ENCODE results near the gene DCHS2.

The DCHS2 gene

DNA sequence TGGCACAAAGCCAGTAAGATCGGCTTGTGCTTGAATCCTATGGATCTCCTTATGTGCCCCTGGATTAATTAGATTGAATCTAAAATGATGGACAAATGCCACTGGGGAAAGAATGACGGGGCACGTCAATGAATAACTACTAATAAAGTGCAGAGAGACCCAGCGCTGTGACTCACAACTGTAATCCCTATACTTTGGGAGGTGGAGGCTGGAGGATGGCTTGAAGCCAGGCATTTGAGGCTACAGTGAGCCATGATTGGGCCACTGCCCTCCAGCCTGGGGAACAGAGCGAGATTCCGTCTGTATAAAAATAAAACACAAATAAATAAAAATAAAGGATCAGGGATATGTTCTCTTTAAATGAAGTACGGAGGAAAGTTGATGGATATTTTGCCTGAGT lies 179.4 kb downstream of the DCHS2 start:
- Histone ChIP-seq H3K9ac (ENCODE audit: low read depth, low read length, poor library complexity) (no peak overlapping the region), H2BK5ac (ENCODE audit: low read length) (no peak overlapping the region)
- no CpG with 5 or more reads among the region's 7 CpGs for WGBS, 2 donors (ENCODE audit: extremely low coverage in 2 of 2, insufficient read length in 2 of 2, insufficient replicate concordance in 1 of 2)

DNA sequence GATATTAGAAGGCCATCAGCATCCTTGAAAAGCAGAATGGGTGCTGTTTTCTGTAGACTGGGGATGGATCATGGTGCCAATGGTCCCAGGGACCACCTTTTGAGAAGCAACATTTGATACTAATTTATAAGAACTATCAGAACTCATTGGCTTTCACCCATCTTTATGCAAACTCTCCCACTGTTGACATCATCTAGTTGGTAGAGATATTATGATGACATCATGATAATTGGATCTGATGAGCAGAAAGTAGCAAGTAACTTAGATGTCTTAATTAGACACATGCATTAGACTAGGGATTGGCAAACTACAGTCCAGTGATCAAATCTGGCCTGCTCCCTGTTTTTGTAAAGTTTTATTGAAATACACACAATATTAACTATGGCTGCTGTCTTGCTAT lies 181.0 kb downstream of the DCHS2 start:
- H3K4me3 ChIP-seq (ENCODE audit: low read length in 2 of 2), result no peak overlapping the region
- no peaks in the 10 kb centered on the region for H3K79me1 ChIP-seq (ENCODE audit: low read depth, low read length)
- H3K9me3 ChIP-seq (replicated peaks in 1 of 2; ENCODE audit: control insufficient read depth in 2 of 2, insufficient read depth in 1 of 2, low read depth in 1 of 2, low read length in 2 of 2), result peaks cover 0 to 2% of the 10 kb centered on the region in 2 donors
- H3K23ac ChIP-seq (ENCODE audit: low read depth, low read length, poor library complexity), result no peak overlapping the region
- H4K91ac ChIP-seq (ENCODE audit: low read depth, low read length, poor library complexity), result no peak overlapping the region
- no peak overlapping the region for H2AFZ ChIP-seq (ENCODE audit: low read length)
- H3K27me3 ChIP-seq (ENCODE audit: control insufficient read depth in 3 of 3, insufficient read depth in 3 of 3, low read depth in 1 of 3, low read length in 3 of 3), result no peaks in the 10 kb centered on the region
- H3K27ac ChIP-seq (replicated peaks; ENCODE audit: low read length), result no peak overlapping the region
- H3K36me3 ChIP-seq (replicated peaks in 1 of 2; ENCODE audit: control insufficient read depth in 2 of 2, insufficient read depth in 2 of 2, low read length in 2 of 2), result no peaks in the 10 kb centered on the region
- no peak for DNase-seq (ENCODE audit: low spot score)
- H3K4me1 ChIP-seq (ENCODE audit: control insufficient read depth in 2 of 2, insufficient read depth in 1 of 2, low read depth in 1 of 2, low read length in 2 of 2), result peaks cover 0 to 2% of the 10 kb centered on the region in 2 donors
- no peak overlapping the region for H2BK5ac ChIP-seq (ENCODE audit: low read length)
- no peak overlapping the region for H4K8ac ChIP-seq (ENCODE audit: low read depth, low read length)
- H3K18ac ChIP-seq (ENCODE audit: low read length), result no peak overlapping the region
- H3K14ac ChIP-seq (ENCODE audit: low read length), result no peak overlapping the region
- no peak overlapping the region for H3K4ac ChIP-seq (ENCODE audit: low read length)
- H2BK15ac ChIP-seq (ENCODE audit: low read length), result no peak overlapping the region
- H2BK12ac ChIP-seq (ENCODE audit: low read length), result no peak overlapping the region
- no peak overlapping the region for H3K9ac ChIP-seq (ENCODE audit: low read depth, low read length, poor library complexity)
- no peak overlapping the region for H2AK5ac ChIP-seq (ENCODE audit: low read depth, low read length)
- H2BK120ac ChIP-seq (ENCODE audit: low read depth, low read length), result no peak overlapping the region
- H3K4me2 ChIP-seq (ENCODE audit: insufficient read depth, low read length, poor library complexity, severe bottlenecking), result no peak overlapping the region

More for the DNA sequence above, 179.4 kb downstream of the DCHS2 start:
- Histone ChIP-seq H3K4ac (ENCODE audit: low read length) (no peak overlapping the region), H3K18ac (ENCODE audit: low read length) (no peak overlapping the region), H3K36me3 (replicated peaks in 1 of 2; ENCODE audit: control insufficient read depth in 2 of 2, insufficient read depth in 2 of 2, low read length in 2 of 2) (no peaks in the 10 kb centered on the region), H4K8ac (ENCODE audit: low read depth, low read length) (no peak overlapping the region), H3K4me1 (ENCODE audit: control insufficient read depth in 2 of 2, insufficient read depth in 1 of 2, low read depth in 1 of 2, low read length in 2 of 2) (peaks cover 0 to 2% of the 10 kb centered on the region in 2 donors), H3K27ac (replicated peaks; ENCODE audit: low read length) (no peak overlapping the region), H3K27me3 (ENCODE audit: control insufficient read depth in 3 of 3, insufficient read depth in 3 of 3, low read depth in 1 of 3, low read length in 3 of 3) (no peaks in the 10 kb centered on the region), H2BK120ac (ENCODE audit: low read depth, low read length) (no peak overlapping the region), H3K23ac (ENCODE audit: low read depth, low read length, poor library complexity) (no peak overlapping the region), H2BK15ac (ENCODE audit: low read length) (no peak overlapping the region), H3K4me3 (ENCODE audit: low read length in 2 of 2) (no peak overlapping the region), H3K79me1 (ENCODE audit: low read depth, low read length) (no peaks in the 10 kb centered on the region), H3K9me3 (replicated peaks in 1 of 2; ENCODE audit: control insufficient read depth in 2 of 2, insufficient read depth in 1 of 2, low read depth in 1 of 2, low read length in 2 of 2) (peaks cover 0 to 2% of the 10 kb centered on the region in 2 donors), H2BK12ac (ENCODE audit: low read length) (no peak overlapping the region), H4K91ac (ENCODE audit: low read depth, low read length, poor library complexity) (no peak overlapping the region), H3K4me2 (ENCODE audit: insufficient read depth, low read length, poor library complexity, severe bottlenecking) (no peak overlapping the region), H3K14ac (ENCODE audit: low read length) (no peak overlapping the region), H2AK5ac (ENCODE audit: low read depth, low read length) (no peak overlapping the region), H2AFZ (ENCODE audit: low read length) (no peak overlapping the region)
- DNase-seq (ENCODE audit: low spot score), result no peak

DNA sequence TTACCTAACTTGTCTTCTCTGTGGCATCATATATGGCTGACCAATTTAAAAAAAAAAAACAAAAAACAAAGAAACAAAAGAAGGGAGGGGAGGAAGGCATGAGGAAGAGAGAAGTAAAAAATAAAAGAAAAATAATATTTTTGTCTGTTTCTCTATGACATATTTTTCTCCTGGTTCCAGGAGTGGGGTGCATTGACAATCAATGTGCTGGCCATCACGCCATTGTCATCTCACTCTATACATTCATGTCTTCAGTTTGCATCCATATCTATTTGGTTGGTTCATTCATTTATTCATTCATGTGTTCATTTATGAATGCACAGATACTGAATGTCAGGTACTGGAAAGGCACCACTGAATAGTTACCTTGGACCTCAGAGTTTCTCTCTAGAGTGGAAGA lies 183.4 kb downstream of the DCHS2 start:
- Histone ChIP-seq H3K79me1 (ENCODE audit: low read depth, low read length) (no peaks in the 10 kb centered on the region), H2AK5ac (ENCODE audit: low read depth, low read length) (no peak overlapping the region), H3K4me2 (ENCODE audit: insufficient read depth, low read length, poor library complexity, severe bottlenecking) (no peak overlapping the region), H3K27ac (replicated peaks; ENCODE audit: low read length) (no peak overlapping the region), H3K4ac (ENCODE audit: low read length) (no peak overlapping the region), H3K4me1 (ENCODE audit: control insufficient read depth in 2 of 2, insufficient read depth in 1 of 2, low read depth in 1 of 2, low read length in 2 of 2) (peaks cover 0 to 2% of the 10 kb centered on the region in 2 donors), H4K8ac (ENCODE audit: low read depth, low read length) (no peak overlapping the region), H3K23ac (ENCODE audit: low read depth, low read length, poor library complexity) (no peak overlapping the region), H4K91ac (ENCODE audit: low read depth, low read length, poor library complexity) (no peak overlapping the region), H3K14ac (ENCODE audit: low read length) (no peak overlapping the region), H2BK12ac (ENCODE audit: low read length) (no peak overlapping the region), H3K36me3 (replicated peaks in 1 of 2; ENCODE audit: control insufficient read depth in 2 of 2, insufficient read depth in 2 of 2, low read length in 2 of 2) (no peaks in the 10 kb centered on the region), H2BK5ac (ENCODE audit: low read length) (no peak overlapping the region), H3K9me3 (replicated peaks in 1 of 2; ENCODE audit: control insufficient read depth in 2 of 2, insufficient read depth in 1 of 2, low read depth in 1 of 2, low read length in 2 of 2) (peaks cover 0 to 2% of the 10 kb centered on the region in 2 donors), H3K4me3 (ENCODE audit: low read length in 2 of 2) (no peak overlapping the region), H3K18ac (ENCODE audit: low read length) (no peak overlapping the region), H2BK120ac (ENCODE audit: low read depth, low read length) (no peak overlapping the region), H3K9ac (ENCODE audit: low read depth, low read length, poor library complexity) (no peak overlapping the region), H3K27me3 (ENCODE audit: control insufficient read depth in 3 of 3, insufficient read depth in 3 of 3, low read depth in 1 of 3, low read length in 3 of 3) (no peaks in the 10 kb centered on the region), H2AFZ (ENCODE audit: low read length) (no peak overlapping the region), H2BK15ac (ENCODE audit: low read length) (no peak overlapping the region)
- no CpG with 5 or more reads among the region's 1 CpG for WGBS, 2 donors (ENCODE audit: extremely low coverage in 2 of 2, insufficient read length in 2 of 2, insufficient replicate concordance in 1 of 2)
- DNase-seq (ENCODE audit: low spot score), result no peak

DNA sequence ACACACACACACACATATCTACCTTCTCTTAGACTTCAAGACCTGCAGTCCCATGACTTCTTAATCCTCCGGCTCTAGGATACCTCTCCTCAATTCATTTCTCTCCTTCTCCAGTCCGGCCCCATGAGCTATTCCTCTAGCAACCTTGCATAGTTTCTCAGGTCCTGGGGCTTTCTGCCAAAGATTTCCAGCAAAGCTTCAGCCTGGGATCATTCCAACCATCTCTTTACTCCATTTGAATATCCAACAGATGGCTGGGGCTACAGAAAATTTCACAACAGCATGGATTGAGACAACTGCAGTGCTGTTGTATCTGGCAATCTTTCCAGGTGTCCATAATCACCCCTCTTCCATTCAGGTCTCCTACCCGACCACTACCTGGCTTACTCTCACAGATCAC lies 184.1 kb downstream of the DCHS2 start:
- H4K91ac ChIP-seq (ENCODE audit: low read depth, low read length, poor library complexity), result no peak overlapping the region
- H3K27me3 ChIP-seq (ENCODE audit: control insufficient read depth in 3 of 3, insufficient read depth in 3 of 3, low read depth in 1 of 3, low read length in 3 of 3), result no peaks in the 10 kb centered on the region
- H2AK5ac ChIP-seq (ENCODE audit: low read depth, low read length), result no peak overlapping the region
- no peak overlapping the region for H2AFZ ChIP-seq (ENCODE audit: low read length)
- H3K14ac ChIP-seq (ENCODE audit: low read length), result no peak overlapping the region
- H3K27ac ChIP-seq (replicated peaks; ENCODE audit: low read length), result no peak overlapping the region
- no peak overlapping the region for H4K8ac ChIP-seq (ENCODE audit: low read depth, low read length)
- no peak overlapping the region for H3K23ac ChIP-seq (ENCODE audit: low read depth, low read length, poor library complexity)
- H3K4ac ChIP-seq (ENCODE audit: low read length), result no peak overlapping the region
- WGBS, 2 donors (ENCODE audit: extremely low coverage in 2 of 2, insufficient read length in 2 of 2, insufficient replicate concordance in 1 of 2), result no CpG with 5 or more reads among the region's 3 CpGs
- H3K9ac ChIP-seq (ENCODE audit: low read depth, low read length, poor library complexity), result no peak overlapping the region
- no peak overlapping the region for H2BK12ac ChIP-seq (ENCODE audit: low read length)
- H3K36me3 ChIP-seq (replicated peaks in 1 of 2; ENCODE audit: control insufficient read depth in 2 of 2, insufficient read depth in 2 of 2, low read length in 2 of 2), result no peaks in the 10 kb centered on the region
- H2BK15ac ChIP-seq (ENCODE audit: low read length), result no peak overlapping the region
- H3K79me1 ChIP-seq (ENCODE audit: low read depth, low read length), result no peaks in the 10 kb centered on the region
- no peak for DNase-seq (ENCODE audit: low spot score)
- no peak overlapping the region for H2BK120ac ChIP-seq (ENCODE audit: low read depth, low read length)
- H3K4me3 ChIP-seq (ENCODE audit: low read length in 2 of 2), result no peak overlapping the region
- peaks cover 0 to 2% of the 10 kb centered on the region in 2 donors for H3K9me3 ChIP-seq (replicated peaks in 1 of 2; ENCODE audit: control insufficient read depth in 2 of 2, insufficient read depth in 1 of 2, low read depth in 1 of 2, low read length in 2 of 2)
- H3K4me1 ChIP-seq (ENCODE audit: control insufficient read depth in 2 of 2, insufficient read depth in 1 of 2, low read depth in 1 of 2, low read length in 2 of 2), result no peaks in the 10 kb centered on the region
- no peak overlapping the region for H3K18ac ChIP-seq (ENCODE audit: low read length)
- no peak overlapping the region for H3K4me2 ChIP-seq (ENCODE audit: insufficient read depth, low read length, poor library complexity, severe bottlenecking)
- H2BK5ac ChIP-seq (ENCODE audit: low read length), result no peak overlapping the region

Measured in neuronal stem cell (in vitro differentiated cells).